Measurements from ENCODE around the gene RTP5.

GRCh38 chr2:241820625-241821384, 48.7 kb upstream of the RTP5 start:
- no peak for TF ChIP-seq CTCF (IDR thresholded peaks at IDR 0.05)
- no peak for TF ChIP-seq POLR2A (IDR thresholded peaks at IDR 0.05)

All from body of pancreas (tissue), 4 donors.